Pancreas (tissue), 10 donors: ENCODE data around the gene NARF. TPM values are rescaled to one million over a fixed set of nuclear protein-coding genes. Genes with fewer than 3 reads are reported as not detected.

Experiments used
- ATAC-seq, 4 donors: fragments of 200-7000 bp; cut with Tn5 transposase; one replicate each; pipeline versions ENCODE4 v1.8.0 to v1.9.1; 2020; ENCODE audit warnings: mild to moderate bottlenecking in 4 of 4, moderate library complexity in 4 of 4
- DNase-seq, 6 donors: peaks; one replicate each; pipeline ENCODE4 v3.0.0-alpha.2; 2020
- FAIRE-seq: peaks from 2 replicates; lab custom pipeline; 2012; peaks lifted over from hg19 to GRCh38; lab: Jason Lieb, UNC
- H3K27ac ChIP-seq, 4 donors: fragments of 200-600 bp; sonication (generic); 1 replicate in 3 of 4; 2 replicates in 1 of 4; pipeline versions ENCODE4 v1.5.0 to v1.8.0; 2020
- H3K27me3 ChIP-seq, 4 donors: fragments of 200-600 bp; one replicate each; pipeline ENCODE4 v1.8.0; 2021
- H3K36me3 ChIP-seq, 3 donors: fragments of 200-600 bp; sonication (generic) in 1 of 3; one replicate each; pipeline versions ENCODE4 v1.5.0 to v1.8.0; 2020 to 2021
- H3K4me1 ChIP-seq, 3 donors: fragments of 200-600 bp; one replicate each; pipeline ENCODE4 v1.8.0; 2021
- H3K4me3 ChIP-seq, 4 donors: fragments of 200-600 bp; sonication (generic) in 2 of 4; one replicate each; pipeline versions ENCODE4 v1.5.0 to v1.8.0; 2020 to 2021
- H3K9me3 ChIP-seq, 4 donors: fragments of 200-600 bp; one replicate each; pipeline ENCODE4 v1.8.0; 2021
- CTCF ChIP-seq, 4 donors: fragments of 200-600 bp; sonication (generic) in 3 of 4; IDR thresholded peaks; one replicate each; pipeline versions ENCODE4 v1.5.0 to v1.8.0; 2021; ENCODE audit warnings: antibody characterized with exemption in 4 of 4
- WGBS, 2 donors: extraction: QIAGEN DNeasy Blood & Tissue Kit; methylation state at CpG; one replicate each; pipeline ENCODE4 v1.1.7; 2013; 5-methylcytosine and 5-hydroxymethylcytosine counted together
- intact Hi-C, 3 donors: fragments of 100-400 bp; cut with DNase I; formaldehyde crosslinking; loops; one replicate each; pipeline versions ENCODE4 v1.11.1 to v1.14.2; 2022
- polyA plus RNA-seq, 2 donors: library from polyadenylated mRNA; stranded (reverse); fragments of 200-250 nt; gene quantifications; one replicate each; pipeline ENCODE4 v1.2.3, GENCODE V29; 2013
- total RNA-seq, 6 donors: library from RNA; stranded (reverse); fragmentation: NEBNext Ultra II Directional in 4 of 6; extraction: Animal tissue kit (Norgen Biotek cat#: 25700) in 4 of 6; gene quantifications; one replicate each; pipeline versions ENCODE4 v1.2.1 to v1.2.4, GENCODE V29; 2021 to 2023
- donor health status: healthy with polysubstance abuse.
- donor health status: DM: no; HTN: no; CAD: no; lungs with moderate emphysema.
- donor health status: DM: no; HTN: no; CAD: no.
- donor health status: control.
- donor health status: control.
- donor health status: Bipolar disorder and iron deficiency.
- donor health status: DM: yes; HTN: yes; CAD: no.
- donor health status: DM: no; HTN: no; CAD: no.
- donor health status: DM: no; HTN: no; CAD: no.
- donor health status: DM: yes; HTN: yes; CAD: no.

The NARF gene
- total and polyA plus RNA-seq, 8 donors, result 21.3 to 96.9 (median 34.1) TPM

DNA sequence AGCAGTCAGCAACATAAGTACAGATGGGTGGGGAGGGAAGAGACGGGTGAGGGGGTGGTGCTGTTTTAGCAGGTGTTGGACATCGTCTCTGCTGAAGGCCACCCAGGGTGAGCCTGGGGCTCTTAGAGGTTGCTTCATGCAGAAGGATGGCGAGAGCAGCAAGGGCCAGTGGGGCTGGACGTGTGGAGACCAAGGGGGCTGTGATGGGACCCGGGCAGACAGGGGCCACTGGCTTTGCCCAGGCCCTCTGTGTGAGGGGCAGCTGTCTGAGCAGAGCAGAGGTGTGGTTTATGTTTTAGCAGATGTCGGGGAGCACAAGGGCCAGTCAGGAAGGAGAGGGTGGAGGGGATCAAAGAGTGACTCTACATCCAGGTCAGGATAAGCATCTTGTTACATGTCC, 4.8 kb downstream of the NARF start:
- FAIRE-seq, result no peak
- TF ChIP-seq CTCF (IDR thresholded peaks at IDR 0.05), result no peak
- Histone ChIP-seq H3K9me3 (no peaks in the 10 kb centered on the region), H3K27ac (peak overlapping the region in 1 of 4 donors; percentile 17), H3K36me3 (peaks cover 0 to 4% (median 0%) of the 10 kb centered on the region in 3 donors), H3K4me3 (no peak overlapping the region), H3K27me3 (no peaks in the 10 kb centered on the region), H3K4me1 (peaks cover 0 to 26% (median 14%) of the 10 kb centered on the region in 3 donors)
- WGBS, 2 donors, result 88 to 90% methylated on average over 6 of the region's 6 CpGs
- no peak for ATAC-seq
- intact Hi-C loops, result no loop called here
- DNase-seq, result no peak

DNA sequence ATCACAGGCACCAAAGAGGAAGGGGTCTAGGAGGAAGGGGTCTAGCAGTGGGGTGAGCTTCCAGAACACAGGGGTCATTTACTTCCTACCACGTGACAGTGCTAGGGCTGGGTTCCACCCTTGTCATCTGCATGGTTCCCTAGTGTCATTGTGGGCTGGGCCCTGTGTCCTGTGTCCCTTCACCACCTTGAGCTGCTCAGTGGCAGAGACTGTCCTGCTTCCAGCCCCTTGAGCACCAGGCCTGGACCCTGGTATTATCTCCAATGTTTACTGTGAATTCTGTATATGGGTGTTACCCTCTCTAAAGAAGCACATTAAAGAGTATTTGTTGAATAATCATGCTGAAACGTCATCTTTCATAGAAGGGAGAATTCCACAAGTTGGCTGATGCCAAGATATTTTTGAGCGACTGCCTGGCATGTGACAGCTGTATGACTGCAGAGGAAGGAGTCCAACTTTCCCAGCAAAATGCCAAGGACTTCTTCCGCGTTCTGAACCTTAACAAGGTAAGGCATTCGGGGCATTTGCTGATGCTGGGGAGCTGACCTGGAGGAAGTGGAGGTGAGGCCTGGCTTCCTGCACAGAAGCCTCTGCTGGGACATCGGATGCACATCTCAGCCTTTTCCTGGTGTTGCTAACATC, 5.5 kb downstream of the NARF start:
- no peaks in the 10 kb centered on the region for H3K27me3 ChIP-seq
- ATAC-seq (peak in 3 of 4 donors; percentile 36 to 64 (median 40)), DNase-seq (peak in 2 of 6 donors; percentile 29 to 49), FAIRE-seq (no peak)
- intact Hi-C loops, result no loop called here
- no peak overlapping the region for H3K4me3 ChIP-seq
- peaks cover 0 to 6% (median 4%) of the 10 kb centered on the region in 3 donors for H3K36me3 ChIP-seq
- H3K27ac ChIP-seq, result peak overlapping the region in 1 of 4 donors; percentile 33
- no peaks in the 10 kb centered on the region for H3K9me3 ChIP-seq
- H3K4me1 ChIP-seq, result peaks cover 0 to 26% (median 14%) of the 10 kb centered on the region in 3 donors
- no peak for TF ChIP-seq CTCF (IDR thresholded peaks at IDR 0.05)
- WGBS, 2 donors, result 39 to 46% methylated on average over 7 of the region's 7 CpGs

GRCh38 chr17:82464567-82464929, 6.0 kb downstream of the NARF start:
- no peak for DNase-seq
- Histone ChIP-seq H3K9me3 (no peaks in the 10 kb centered on the region), H3K27me3 (no peaks in the 10 kb centered on the region), H3K4me3 (no peak overlapping the region), H3K4me1 (peaks cover 0 to 24% (median 12%) of the 10 kb centered on the region in 3 donors), H3K27ac (peak overlapping the region in 1 of 4 donors; percentile 33), H3K36me3 (peaks cover 0 to 8% (median 4%) of the 10 kb centered on the region in 3 donors)
- no peak for TF ChIP-seq CTCF (IDR thresholded peaks at IDR 0.05)
- intact Hi-C loops, result no loop called here
- 92 to 93% methylated on average over 11 of the region's 11 CpGs for WGBS, 2 donors
- no peak for ATAC-seq
- no peak for FAIRE-seq

- no peak for FAIRE-seq
Measured at GRCh38 chr17:82465023-82465603, 6.6 kb downstream of the NARF start.

More at GRCh38 chr17:82465023-82465603, 6.6 kb downstream of the NARF start:
- no peaks in the 10 kb centered on the region for H3K27me3 ChIP-seq
- no peaks in the 10 kb centered on the region for H3K9me3 ChIP-seq
- no peak for ATAC-seq
- peaks cover 0 to 8% (median 4%) of the 10 kb centered on the region in 3 donors for H3K36me3 ChIP-seq
- intact Hi-C loops, result no loop called here
- no peak overlapping the region for H3K27ac ChIP-seq
- DNase-seq, result no peak
- WGBS, 2 donors, result 86 to 94% methylated on average over 7 of the region's 7 CpGs
- no peak overlapping the region for H3K4me3 ChIP-seq
- no peak for TF ChIP-seq CTCF (IDR thresholded peaks at IDR 0.05)
- peaks cover 0 to 20% (median 9%) of the 10 kb centered on the region in 3 donors for H3K4me1 ChIP-seq
